ENCODE data around the gene PRIMA1. TPM values are rescaled to one million over a fixed set of nuclear protein-coding genes. Genes with fewer than 3 reads are reported as not detected.

Gene PRIMA1
- total and polyA plus RNA-seq, 10 of the 15 experiments (the other 5 are each of a cell fraction or from before 2014, with no cell fraction given), result not detected

- no peak for TF ChIP-seq CEBPZ (IDR thresholded peaks at IDR 0.05; ENCODE audit: low read depth, low read length)
- TF ChIP-seq SREBF2 (IDR thresholded peaks at IDR 0.05; ENCODE audit: low read length), result no peak
- no peak for TF ChIP-seq HDGF (IDR thresholded peaks at IDR 0.05)
- TF ChIP-seq MTA3 (IDR thresholded peaks at IDR 0.05; ENCODE audit: borderline replicate concordance, low read length), result no peak
- no peak for TF ChIP-seq E2F8 (IDR thresholded peaks at IDR 0.05; ENCODE audit: low read depth, partially characterized antibody)
- TF ChIP-seq HDAC6 (IDR thresholded peaks at IDR 0.05; ENCODE audit: unreplicated experiment), result no peak
- TF ChIP-seq ZBED1 (IDR thresholded peaks at IDR 0.05; ENCODE audit: borderline replicate concordance), result no peak
- no peak for TF ChIP-seq ZBTB33 (IDR thresholded peaks at IDR 0.05)
- TF ChIP-seq NR2C1 (IDR thresholded peaks at IDR 0.05), result no peak
- TF ChIP-seq TBL1XR1 (IDR thresholded peaks at IDR 0.05; ENCODE audit: low read depth, low read length), result no peak
These were observed 23.1 kb downstream of the PRIMA1 start (continued) for GRCh38 chr14:93765155-93765554.

Measured in GM12878 (cell line).